K562 (cell line): ENCODE measurements around the gene RPS6KA2. TPM values are rescaled to one million over a fixed set of nuclear protein-coding genes. Genes with fewer than 3 reads are reported as not detected.

ENCODE experiments used
- ATAC-seq: fragments of 200-7000 bp; cut with Tn5 transposase; 3 replicates; pipeline ENCODE4 v1.9.1; 2020; ENCODE audit warnings: moderate library complexity
- BruUV-seq: library from RNA; stranded (reverse); fragments of 400-500 nt; replicated peaks from 2 replicates; lab custom pipeline; 2021; lab: Mats Ljungman, UMichigan
- CTCF ChIA-PET: fragments of 300-600 bp; formaldehyde crosslinking; extraction: SDS; loops from one replicate; lab custom pipeline; 2021; ENCODE audit warnings: low intra/inter-chr PET ratio; lab: Yijun Ruan, JAX
- POLR2A ChIA-PET: fragments of 300-600, 350-650 bp; sonication (Branson Sonifier 250); formaldehyde crosslinking; extraction: SDS; loops from one replicate; lab custom pipeline; 2021; ENCODE audit warnings: antibody characterized with exemption, inconsistent platforms; lab: Yijun Ruan, JAX
- DNase-seq, 4 experiments: peaks; one replicate each; pipeline versions ENCODE4 v3.0.0 to v3.0.0-alpha.2; 2011 to 2018; ENCODE audit warnings: low spot score in 3 of 4, mixed read lengths in 3 of 4; ENCODE audit errors: extremely low read depth in 1 of 4
- FAIRE-seq: peaks from 2 replicates; lab custom pipeline; 2011; peaks lifted over from hg19 to GRCh38; lab: Jason Lieb, UNC
- H2AFZ ChIP-seq: 2 replicates; pipeline ENCODE4 v1.6.0; 2011; ENCODE audit warnings: low read depth, low read length, control low read depth, inconsistent platforms
- H3K27ac ChIP-seq: fragments of 200-600 bp; 3 replicates; pipeline ENCODE4 v1.8.0; 2011; ENCODE audit warnings: low read depth, mild to moderate bottlenecking, control low read depth, inconsistent platforms, low read length, moderate library complexity, mixed read lengths; ENCODE audit errors: extremely low read depth
- H3K27me3 ChIP-seq, 2 experiments: fragments of 300-600 bp in 1 of 2; 2 replicates in 1 of 2; 3 replicates in 1 of 2; pipeline versions ENCODE4 v1.6.0 to v1.8.0; 2011; ENCODE audit warnings: inconsistent platforms in 2 of 2, low read length in 2 of 2, mild to moderate bottlenecking in 1 of 2, mixed read lengths in 1 of 2, moderate library complexity in 1 of 2; ENCODE audit not compliant: control insufficient read depth in 2 of 2, insufficient read depth in 2 of 2
- H3K36me3 ChIP-seq: fragments of 300-600 bp; 3 replicates; pipeline ENCODE4 v1.8.0; 2011; ENCODE audit warnings: mild to moderate bottlenecking, low read length, inconsistent platforms; ENCODE audit not compliant: control insufficient read depth, insufficient read depth
- H3K4me1 ChIP-seq, 2 experiments: fragments of 200-600 bp in 1 of 2; replicated peaks in 1 of 2; 2 replicates in 1 of 2; 3 replicates in 1 of 2; pipeline versions ENCODE4 v1.5.1 to v1.8.0; 2011; ENCODE audit warnings: inconsistent platforms in 2 of 2, low read length in 2 of 2, mild to moderate bottlenecking in 1 of 2, mixed read lengths in 1 of 2, moderate library complexity in 1 of 2; ENCODE audit not compliant: control insufficient read depth in 2 of 2, insufficient read depth in 2 of 2
- H3K4me2 ChIP-seq: 2 replicates; pipeline ENCODE4 v1.6.1; 2011; ENCODE audit warnings: low read length, control low read depth, inconsistent platforms, mixed read lengths; ENCODE audit not compliant: insufficient read depth
- H3K4me3 ChIP-seq: fragments of 200-600 bp; sonication (generic), shearing (Covaris generic); 2 replicates; pipeline ENCODE4 v1.5.1; 2016; ENCODE audit warnings: control low read depth, inconsistent platforms
- H3K79me2 ChIP-seq: fragments of 200-600 bp; 3 replicates; pipeline ENCODE4 v1.8.0; 2011; ENCODE audit warnings: low read length, inconsistent platforms; ENCODE audit not compliant: control insufficient read depth, insufficient read depth
- H3K9ac ChIP-seq, 2 experiments: 2 replicates each; pipeline versions ENCODE4 v1.6.0 to v1.6.1; 2011; ENCODE audit warnings: low read depth in 2 of 2, low read length in 2 of 2, control low read depth in 1 of 2, inconsistent platforms in 1 of 2, mild to moderate bottlenecking in 1 of 2, mixed read lengths in 1 of 2; ENCODE audit not compliant: insufficient read depth in 1 of 2
- H3K9me1 ChIP-seq: one replicate; pipeline ENCODE4 v1.6.0; 2011; ENCODE audit warnings: inconsistent platforms, mild to moderate bottlenecking, low read length, moderate library complexity; ENCODE audit not compliant: control insufficient read depth, insufficient read depth
- H3K9me3 ChIP-seq: replicated peaks from 2 replicates; pipeline ENCODE4 v1.5.1; 2011; ENCODE audit warnings: low read depth, low read length, inconsistent platforms; ENCODE audit not compliant: control insufficient read depth, insufficient read depth
- H4K20me1 ChIP-seq: replicated peaks from 2 replicates; pipeline ENCODE4 v1.6.1; 2011; ENCODE audit warnings: low read length, inconsistent platforms, mixed read lengths; ENCODE audit not compliant: control insufficient read depth, insufficient read depth
- NFIX ChIP-seq: fragments of 250-450 bp; sonication (Bioruptor Pico); IDR thresholded peaks from 2 replicates; pipeline ENCODE4 v1.4.0; 2020; ENCODE audit warnings: low read depth, mild to moderate bottlenecking, moderate library complexity
- ZNF431 ChIP-seq: sonication (generic); formaldehyde crosslinking; IDR thresholded peaks from 2 replicates; pipeline ENCODE4 v1.8.0; 2022; ENCODE audit warnings: mild to moderate bottlenecking, missing genetic modification reagents
- WGBS: fragments of 100-300 bp; shearing (Covaris generic); methylation state at CpG from one replicate; pipeline ENCODE4 v1.1.6; 2016; ENCODE audit warnings: low coverage, mixed read lengths; ENCODE audit not compliant: insufficient coverage; ENCODE audit errors: missing lambda C conversion rate; 5-methylcytosine and 5-hydroxymethylcytosine counted together
- in situ Hi-C: fragments of 300-500 bp; cut with MboI; formaldehyde crosslinking; loops from 4 replicates; pipeline ENCODE4 v1.15.0; 2018; ENCODE audit warnings: inconsistent platforms, mixed read lengths
- intact Hi-C: fragments of 100-400 bp; cut with micrococcal nuclease; formaldehyde crosslinking; loops from 2 replicates; pipeline ENCODE4 v1.14.2; 2022
- polyA plus RNA-seq, 8 experiments: library from polyadenylated mRNA; depleted of rRNA in 4 of 8; stranded (reverse) in 5 of 8; unstranded in 3 of 8; fragments of >200 nt; fragmentation: Nextera tagmentation in 2 of 8; fragmentation: Illumina TruSeq in 1 of 8; extraction: Ambion mirVana in 2 of 8; extraction: Trizol in 1 of 8; gene quantifications; 2 replicates each; pipeline versions ENCODE4 v1.2.1 to v1.2.3, GENCODE V29; 2011 to 2014; ENCODE audit warnings: inconsistent platforms in 1 of 8, missing spikeins in 1 of 8
- total RNA-seq, 7 experiments: library from RNA; depleted of rRNA in 6 of 7; stranded (reverse); fragments of >200 nt in 6 of 7; fragmentation: Illumina TruSeq in 2 of 7; extraction: Trizol in 2 of 7; gene quantifications; 2 replicates each; pipeline versions ENCODE4 v1.2.1 to v1.2.3, GENCODE V29; 2011 to 2021; ENCODE audit warnings: low replicate concordance in 1 of 7
- TF ChIP-seq, protein P1 (sequence below): IDR thresholded peaks from 2 replicates; pipeline ENCODE4 v1.6.1; 2011; ENCODE audit not compliant: insufficient read length; ENCODE audit errors: extremely low read depth

The RPS6KA2 gene
- total and polyA plus RNA-seq, 9 of the 15 experiments (the other 6 are each of a cell fraction or from before 2014, with no cell fraction given): 0.29 to 1.00 (median 0.53) TPM

DNA sequence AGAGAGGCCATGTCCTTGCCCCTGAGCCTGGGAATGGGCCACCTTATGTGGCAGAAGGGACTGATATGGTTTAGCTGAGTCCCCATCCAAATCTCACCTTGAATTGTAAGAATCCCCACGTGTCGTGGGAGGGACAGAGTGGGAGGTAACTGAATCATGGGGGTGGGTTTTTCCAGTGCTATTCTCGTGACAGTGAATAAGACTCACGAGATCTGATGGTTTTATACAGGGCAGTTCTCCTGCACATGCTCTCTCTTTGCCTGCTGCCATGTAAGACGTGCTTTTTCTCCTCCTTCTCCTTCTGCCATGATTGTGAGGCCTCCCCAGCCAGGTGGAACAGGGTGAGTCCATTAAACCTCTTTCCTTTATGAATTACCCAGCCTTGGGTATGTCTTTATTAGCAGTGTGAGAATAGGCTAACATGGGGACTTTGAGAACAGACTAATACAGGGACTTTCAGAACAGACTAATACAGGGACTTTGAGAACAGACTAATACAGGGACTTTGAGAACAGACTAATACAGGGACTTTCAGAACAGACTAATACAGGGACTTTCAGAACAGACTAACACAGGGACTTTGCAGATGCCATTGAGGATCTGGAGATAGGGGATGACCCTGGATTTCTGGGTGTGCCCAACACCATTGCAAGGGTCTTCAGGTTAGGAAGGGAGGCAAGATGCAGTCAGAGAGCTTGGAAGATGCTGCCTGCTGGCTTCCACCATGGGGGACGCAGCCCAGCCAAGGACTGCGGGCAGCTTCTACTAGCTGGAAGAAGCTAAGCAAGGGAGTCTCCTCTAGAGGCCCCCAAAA is 127.5 kb downstream of the RPS6KA2 start:
- no peak for DNase-seq
- WGBS: 0% methylated on average over 7 of the region's 7 CpGs
- no peak overlapping the region for H3K27ac ChIP-seq

More for the DNA sequence above, 127.5 kb downstream of the RPS6KA2 start:
- in situ Hi-C loops (no loop called here), intact Hi-C loops (no loop called here)
- Histone ChIP-seq H3K4me1 (peaks cover 0 to 4% of the 10 kb centered on the region in 2 experiments; a peak in 2 of 5 replicates), H4K20me1 (peaks cover 7% of the 10 kb centered on the region; the same call in 1 of the 2 replicates), H3K36me3 (no peaks in the 10 kb centered on the region), H3K4me3 (no peak overlapping the region), H3K9me3 (no peaks in the 10 kb centered on the region), H2AFZ (no peak overlapping the region), H3K9ac (no peak overlapping the region), H3K27me3 (peaks cover 53 to 88% of the 10 kb centered on the region in 2 experiments), H3K79me2 (no peaks in the 10 kb centered on the region), H3K4me2 (no peak overlapping the region), H3K9me1 (no peaks in the 10 kb centered on the region)
- BruUV-seq: no TSS peak
- CTCF ChIA-PET: no interaction called here
- TF ChIP-seq NFIX (CRISPR knock-in tag) (no peak), ZNF431 (CRISPR knock-in tag) (peak; percentile 88)
- TF ChIP-seq, protein P1, sequence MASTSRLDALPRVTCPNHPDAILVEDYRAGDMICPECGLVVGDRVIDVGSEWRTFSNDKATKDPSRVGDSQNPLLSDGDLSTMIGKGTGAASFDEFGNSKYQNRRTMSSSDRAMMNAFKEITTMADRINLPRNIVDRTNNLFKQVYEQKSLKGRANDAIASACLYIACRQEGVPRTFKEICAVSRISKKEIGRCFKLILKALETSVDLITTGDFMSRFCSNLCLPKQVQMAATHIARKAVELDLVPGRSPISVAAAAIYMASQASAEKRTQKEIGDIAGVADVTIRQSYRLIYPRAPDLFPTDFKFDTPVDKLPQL: no peak
- ATAC-seq (no peak), FAIRE-seq (no peak)
- POLR2A ChIA-PET: no interaction called here
